GM10847 (cell line): ENCODE data around the gene LZTS2.

Experiments
- POLR2A ChIP-seq: IDR thresholded peaks from 2 replicates; pipeline ENCODE4 v1.6.1; 2011; ENCODE audit not compliant: insufficient read length; ENCODE audit errors: extremely low read depth

Gene LZTS2

DNA sequence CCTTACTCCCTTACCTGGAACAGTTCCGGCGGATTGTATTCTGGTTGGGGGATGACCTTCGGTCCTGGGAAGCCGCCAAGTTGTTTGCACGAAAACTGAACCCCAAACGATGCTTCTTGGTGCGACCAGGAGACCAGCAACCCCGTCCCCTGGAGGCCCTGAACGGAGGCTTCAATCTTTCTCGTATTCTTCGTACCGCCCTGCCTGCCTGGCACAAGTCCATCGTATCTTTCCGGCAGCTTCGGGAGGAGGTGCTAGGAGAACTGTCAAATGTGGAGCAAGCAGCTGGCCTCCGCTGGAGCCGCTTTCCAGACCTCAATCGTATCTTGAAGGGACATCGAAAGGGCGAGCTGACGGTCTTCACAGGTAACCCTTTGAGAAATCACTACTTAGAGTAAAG is 10.5 kb upstream of the LZTS2 start:
- no peak for TF ChIP-seq POLR2A

DNA sequence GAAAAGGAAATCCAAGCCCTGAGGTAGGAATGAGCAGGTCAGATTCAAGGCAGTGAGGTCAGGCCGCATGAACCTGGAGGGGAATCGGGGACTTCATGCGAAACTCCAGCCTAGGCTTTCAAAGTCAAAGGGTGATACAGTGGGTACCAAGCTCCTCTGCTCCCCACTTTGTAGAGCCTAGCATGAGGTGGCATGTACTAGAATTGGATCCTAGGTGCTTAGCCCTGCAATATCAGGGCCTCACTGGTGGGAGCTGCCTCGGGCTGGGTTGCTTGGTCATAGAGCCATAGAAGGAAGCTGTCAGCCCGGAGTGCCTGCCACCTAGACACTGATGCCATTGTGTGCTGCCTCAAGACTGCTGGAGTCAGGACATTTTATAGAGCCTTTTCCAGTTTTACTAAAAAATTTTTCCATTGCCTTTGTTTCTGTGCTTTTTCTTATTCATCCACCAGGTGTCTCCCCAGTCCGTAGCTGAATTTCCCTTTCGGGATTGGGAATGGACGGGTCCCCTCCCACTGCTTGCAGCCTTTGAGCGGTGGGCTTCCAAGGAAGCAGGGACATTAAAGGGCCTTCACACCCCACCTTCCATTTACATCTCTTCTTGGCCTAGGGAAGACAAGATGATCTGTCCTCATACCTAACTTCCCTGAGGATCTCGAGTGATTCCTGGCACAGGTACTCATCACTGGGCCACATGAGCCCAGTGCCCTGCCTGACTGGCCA is 5.5 kb upstream of the LZTS2 start:
- TF ChIP-seq POLR2A, result no peak

DNA sequence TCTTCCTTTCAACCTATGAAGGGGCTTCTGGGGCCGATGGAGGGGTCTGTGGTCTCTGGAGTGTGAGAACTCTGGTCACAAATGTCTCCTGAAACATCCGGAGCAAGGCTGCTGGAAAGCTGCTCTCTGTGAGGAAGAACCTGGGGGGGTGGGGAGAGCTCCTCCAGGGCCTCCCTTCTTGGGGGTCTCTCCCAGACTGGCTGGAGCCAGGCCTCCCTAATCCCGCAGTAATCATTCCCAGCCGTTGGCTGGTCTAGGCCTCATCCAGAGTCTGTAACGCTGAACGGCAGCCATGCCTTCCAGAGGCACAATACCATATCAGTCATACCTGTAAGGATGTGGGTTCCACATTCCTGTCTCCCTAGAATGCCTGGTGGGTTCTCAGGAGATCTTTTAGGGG is 4.4 kb upstream of the LZTS2 start:
- no peak for TF ChIP-seq POLR2A

DNA sequence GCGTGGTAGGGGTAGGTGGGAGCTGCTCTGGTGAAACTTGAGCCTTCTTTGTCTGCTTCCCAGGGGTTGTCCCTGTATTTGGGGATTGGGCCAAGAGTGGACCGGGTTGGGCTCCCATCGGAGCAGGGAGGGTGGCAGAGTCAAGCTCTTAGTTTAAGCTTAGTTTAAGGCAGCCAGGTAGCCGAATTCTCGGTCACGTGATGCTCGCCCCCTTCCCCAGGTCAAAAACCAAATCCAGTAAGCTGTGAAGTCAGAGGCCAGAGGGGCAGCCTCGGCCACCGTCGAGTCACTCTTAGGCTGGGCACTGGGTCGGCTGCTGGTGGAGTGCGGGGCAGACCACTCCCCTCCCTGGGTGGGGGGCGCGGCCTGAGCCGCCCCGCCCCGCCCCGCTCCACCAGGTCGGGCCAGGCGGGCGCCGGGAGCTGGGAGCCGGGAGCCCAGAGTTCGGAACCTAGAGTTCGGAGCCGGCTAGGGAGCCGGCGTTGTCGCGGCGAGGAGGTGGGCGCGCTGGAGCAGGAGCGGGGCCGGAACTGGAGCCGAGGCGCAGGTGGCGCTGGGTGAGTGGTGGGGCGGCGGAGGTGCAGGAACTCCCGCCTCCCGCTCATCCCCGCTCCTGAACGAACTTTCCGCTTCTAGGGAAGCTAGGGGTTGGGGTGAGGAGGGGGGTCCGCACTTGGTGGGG is 2.8 kb upstream of the LZTS2 start:
- no peak for TF ChIP-seq POLR2A

DNA sequence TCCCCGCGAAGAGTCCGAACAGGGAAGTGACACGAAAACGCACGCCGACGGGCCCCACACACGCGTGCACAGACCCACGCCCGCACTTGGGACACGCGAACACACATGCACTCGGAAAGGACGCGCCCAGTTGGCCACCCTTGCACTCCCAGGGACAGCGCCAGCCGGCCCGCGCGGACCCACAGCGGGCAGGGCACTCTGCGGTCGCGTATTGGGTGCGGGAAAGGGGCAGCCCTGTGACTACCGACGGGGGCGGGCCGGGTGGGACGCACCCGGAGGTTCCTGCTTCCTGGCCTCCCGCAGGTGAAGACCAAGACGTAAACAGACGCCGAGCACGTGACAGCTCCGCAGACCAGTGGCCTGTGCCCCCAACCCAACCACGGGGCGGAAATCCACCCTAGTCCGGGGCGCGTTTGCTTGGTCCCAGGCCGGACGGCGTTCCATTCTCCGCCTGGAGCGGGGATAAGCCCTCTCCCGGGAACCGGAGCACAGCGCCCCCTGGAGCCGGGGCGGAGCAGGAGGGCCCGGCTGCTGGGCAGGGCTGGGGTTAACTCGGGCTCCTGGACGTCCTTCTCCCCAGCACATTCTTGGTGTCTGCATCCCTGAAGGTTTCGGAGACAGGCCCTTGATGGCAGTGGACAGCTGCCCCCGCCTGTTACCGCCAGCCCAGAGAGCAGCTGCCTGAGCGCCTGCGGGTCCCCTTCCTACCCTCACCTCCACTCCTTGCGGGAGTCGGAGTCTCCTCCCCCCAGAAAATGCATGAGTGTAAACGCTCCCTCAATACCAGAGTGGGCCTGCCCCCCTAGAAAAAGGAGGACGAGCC is 2.0 kb upstream of the LZTS2 start:
- peak; percentile 42 for TF ChIP-seq POLR2A

DNA sequence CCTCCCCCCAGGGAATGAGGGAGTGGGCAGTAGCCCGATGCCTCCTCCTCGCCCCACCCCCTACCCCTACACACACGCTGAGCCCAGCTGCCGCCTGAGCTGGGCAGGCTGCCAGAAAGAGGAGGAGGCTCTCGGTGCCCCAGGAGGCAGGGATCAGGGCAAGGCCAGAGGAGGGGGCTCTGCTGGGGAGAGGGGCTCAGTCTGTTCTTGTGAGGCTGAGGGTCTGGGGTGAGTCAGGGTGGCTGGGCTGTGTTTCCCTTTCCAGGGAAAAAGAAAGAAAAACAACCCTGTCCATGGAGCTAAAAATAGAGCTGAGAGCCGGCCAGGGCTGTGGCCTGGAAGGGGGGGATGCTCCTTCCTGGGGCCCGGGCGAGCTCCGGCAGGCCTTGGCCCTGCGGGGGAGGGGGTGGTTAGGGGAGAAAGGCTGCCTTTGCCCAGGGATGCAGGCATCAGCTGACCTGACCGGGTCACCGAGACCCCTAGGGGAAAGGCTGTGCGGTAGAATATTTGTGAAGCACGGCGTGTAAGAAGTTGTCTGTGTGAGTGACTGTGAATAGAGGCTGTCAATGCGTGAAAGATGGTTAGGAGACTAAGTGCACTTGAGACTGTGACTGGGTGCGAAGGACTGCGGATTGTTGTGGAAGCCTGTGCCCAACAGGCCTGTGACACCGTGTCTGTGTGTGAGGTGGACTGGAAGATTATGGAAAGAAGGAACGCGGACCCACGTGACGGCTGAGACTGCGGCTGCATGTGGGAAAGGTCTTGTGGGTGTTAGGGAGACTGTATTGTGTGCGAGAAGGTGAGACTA is 1.2 kb upstream of the LZTS2 start:
- no peak for TF ChIP-seq POLR2A

DNA sequence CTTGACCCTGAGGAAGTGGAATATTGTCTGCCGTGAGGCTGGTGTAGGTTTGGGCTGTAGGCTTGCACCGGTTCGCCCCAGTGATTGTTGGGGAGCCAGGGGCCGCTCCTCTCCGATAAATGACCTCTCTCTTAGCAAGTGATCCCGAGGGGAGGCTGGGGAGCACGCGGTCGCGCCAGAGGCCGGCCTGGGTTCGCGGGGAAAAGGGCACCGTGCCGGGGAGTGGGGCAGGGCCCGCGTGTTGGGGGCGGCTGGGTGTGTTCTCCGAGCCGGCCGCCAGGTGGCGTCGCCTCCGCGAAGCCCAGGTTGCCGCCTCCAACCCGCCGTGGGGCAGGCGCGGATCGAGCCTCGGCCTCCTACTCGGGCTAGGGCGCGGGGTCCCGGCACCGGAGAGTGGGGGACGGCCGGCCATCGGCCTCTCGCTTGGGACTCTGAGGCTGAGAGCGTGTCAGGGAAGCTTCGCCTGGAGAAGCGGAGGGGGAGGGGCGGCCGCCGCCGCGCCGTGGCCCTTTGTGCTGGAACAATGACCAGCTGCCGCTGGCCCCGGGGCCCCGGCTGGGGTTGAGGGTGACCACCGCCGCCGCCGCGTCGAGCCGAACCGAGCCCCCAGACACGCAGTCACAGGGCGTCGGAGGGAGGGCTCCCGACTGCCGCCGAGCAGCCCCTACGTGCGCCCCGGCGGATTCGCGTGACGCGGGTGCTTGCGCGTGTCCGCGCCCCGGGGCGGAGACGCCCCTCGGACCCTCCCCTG is 442 bp upstream of the LZTS2 start:
- TF ChIP-seq POLR2A, result peak; percentile 19

DNA sequence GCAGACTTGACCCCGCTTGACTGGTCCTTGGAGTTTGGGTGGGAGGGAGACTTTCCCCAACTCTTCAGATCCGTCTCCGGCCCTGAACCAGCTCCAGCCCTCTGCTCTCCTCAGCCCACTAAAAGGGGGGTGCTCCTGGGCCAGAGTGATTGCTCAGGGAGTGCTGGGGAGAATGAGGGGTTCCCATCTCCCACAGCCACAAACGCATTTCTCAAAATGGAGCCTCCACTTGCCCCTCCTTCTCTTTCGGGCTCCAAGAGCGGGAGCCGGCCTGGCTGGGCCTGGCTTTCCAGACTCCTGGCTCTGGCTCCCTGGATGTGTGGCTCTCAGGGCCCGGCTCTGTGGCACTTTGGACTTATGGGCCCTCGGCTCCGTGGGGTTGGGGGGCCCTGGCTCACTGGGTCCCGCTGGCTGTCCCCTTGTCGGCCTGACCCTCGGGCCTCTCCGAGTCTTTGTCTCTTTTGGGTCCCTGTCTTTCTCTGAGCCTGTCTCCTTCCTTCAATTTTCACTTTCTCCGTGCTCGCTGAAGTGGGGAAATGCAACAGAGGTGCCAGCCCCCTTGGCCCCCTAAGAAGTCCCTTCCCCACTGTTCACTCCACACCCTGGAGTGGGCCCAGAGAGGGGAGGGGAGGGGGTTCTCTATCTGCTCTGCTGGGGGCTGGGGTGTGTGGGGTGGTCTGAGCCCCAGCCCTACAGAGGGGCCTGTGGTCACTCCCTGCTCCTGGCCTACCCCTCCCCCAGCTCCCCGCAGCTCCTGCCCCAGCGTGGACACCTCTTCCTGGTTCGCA is 713 bp downstream of the LZTS2 start:
- no peak for TF ChIP-seq POLR2A

DNA sequence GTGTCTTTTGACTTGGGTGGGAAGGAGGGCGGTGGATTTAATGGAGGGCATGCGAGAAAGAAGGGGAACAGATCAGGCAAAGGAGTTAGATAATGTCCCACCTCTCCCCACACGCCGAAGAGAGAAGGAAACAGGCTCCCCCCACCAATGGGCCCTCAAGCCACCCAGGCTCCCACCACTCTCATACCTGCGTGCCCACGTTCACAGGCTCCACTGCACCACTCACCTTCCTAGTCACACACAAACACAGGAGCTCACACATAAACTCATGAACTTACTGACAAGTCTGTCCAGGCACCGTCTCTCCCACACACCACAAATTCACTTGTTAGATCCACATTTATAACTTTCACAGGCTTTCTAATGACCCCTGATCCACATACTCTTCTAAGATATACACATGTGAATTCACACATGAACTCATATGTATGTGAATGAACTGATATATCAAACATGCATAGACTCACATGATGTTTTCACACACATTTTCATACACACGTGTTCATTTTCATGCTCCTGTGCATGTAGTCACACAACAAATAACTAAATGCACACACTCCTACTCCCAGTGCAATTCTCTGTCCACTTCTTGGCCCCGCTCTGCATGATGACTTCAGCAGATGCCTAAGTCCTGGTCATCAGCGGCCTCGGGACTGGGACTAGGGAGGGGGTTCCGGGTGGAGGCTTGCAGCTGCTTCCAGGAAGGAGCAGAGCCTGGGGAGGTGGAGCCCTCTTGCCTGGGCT is 1.5 kb downstream of the LZTS2 start:
- no peak for TF ChIP-seq POLR2A

DNA sequence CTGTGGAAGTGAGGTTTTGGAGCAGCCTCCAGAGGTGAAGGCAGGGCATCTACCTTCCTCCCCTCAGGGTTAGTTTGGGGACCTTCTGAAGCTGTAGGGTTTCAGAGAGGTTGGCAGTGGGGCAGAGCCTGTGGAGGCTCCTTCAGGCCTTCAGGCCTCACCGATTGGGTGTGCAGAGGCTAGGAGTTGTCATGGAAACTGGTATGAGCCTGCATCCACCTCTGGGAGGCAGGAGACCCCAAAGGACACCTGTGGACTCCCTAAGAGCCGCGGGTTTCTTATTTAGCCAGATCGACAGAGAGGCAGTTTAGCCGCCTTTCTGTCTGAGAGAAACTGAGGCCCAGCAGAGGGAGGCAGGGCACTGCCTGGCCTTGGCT is 2.0 kb downstream of the LZTS2 start:
- no peak for TF ChIP-seq POLR2A

DNA sequence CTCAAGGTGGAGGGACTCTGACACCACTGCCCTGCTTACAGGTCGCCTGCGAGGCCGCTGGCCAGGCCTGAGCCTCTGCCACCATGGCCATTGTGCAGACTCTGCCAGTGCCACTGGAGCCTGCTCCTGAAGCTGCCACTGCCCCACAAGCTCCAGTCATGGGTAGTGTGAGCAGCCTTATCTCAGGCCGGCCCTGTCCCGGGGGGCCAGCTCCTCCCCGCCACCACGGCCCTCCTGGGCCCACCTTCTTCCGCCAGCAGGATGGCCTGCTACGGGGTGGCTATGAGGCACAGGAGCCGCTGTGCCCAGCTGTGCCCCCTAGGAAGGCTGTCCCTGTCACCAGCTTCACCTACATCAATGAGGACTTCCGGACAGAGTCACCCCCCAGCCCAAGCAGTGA is 2.8 kb downstream of the LZTS2 start:
- no peak for TF ChIP-seq POLR2A

DNA sequence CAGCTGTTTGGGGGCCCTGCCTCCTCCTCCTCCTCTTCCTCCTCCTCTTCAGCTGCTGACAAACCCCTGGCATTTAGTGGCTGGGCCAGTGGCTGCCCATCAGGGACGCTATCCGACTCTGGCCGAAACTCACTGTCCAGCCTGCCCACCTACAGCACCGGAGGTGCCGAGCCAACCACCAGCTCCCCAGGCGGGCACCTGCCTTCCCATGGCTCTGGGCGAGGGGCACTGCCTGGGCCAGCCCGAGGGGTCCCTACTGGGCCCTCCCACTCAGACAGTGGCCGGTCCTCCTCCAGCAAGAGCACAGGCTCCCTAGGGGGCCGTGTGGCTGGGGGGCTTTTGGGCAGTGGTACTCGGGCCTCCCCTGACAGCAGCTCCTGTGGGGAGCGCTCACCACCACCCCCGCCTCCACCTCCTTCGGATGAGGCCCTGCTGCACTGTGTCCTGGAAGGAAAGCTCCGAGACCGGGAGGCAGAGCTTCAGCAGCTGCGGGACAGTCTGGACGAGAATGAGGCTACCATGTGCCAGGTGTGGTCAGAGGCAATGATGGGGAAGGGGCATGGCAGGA is 4.1 kb downstream of the LZTS2 start:
- no peak for TF ChIP-seq POLR2A

DNA sequence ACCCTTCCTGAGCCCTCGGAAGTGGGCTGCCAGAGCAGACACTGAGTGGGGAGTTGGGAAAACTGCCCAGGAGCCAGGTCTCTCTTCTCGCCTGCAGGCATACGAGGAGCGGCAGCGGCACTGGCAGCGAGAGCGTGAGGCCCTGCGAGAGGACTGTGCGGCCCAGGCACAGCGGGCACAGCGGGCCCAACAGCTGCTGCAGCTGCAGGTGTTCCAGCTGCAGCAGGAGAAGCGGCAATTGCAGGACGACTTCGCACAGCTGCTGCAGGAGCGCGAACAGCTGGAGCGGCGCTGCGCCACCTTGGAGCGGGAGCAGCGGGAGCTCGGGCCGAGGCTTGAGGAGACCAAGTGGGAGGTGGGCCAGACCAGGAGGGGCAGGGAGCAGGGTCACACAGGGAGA is 5.8 kb downstream of the LZTS2 start:
- TF ChIP-seq POLR2A, result no peak
